Activated CD8-positive, alpha-beta T cell treated with anti-CD3 and anti-CD28 coated beads, Interleukin-2, amount 10 ng/mL, durations not matched to agents 7 days and 5 days (primary cell): ENCODE results near the gene ANKRD12. TPM values are rescaled to one million over a fixed set of nuclear protein-coding genes. Genes with fewer than 3 reads are reported as not detected.
"Not testable (repeated sequence)": the region's sequence is repeated elsewhere in the genome, so short reads cannot be mapped to it uniquely, and the experiment has no call there.

ENCODE experiments used
- ATAC-seq: fragments of 150-1000 bp; cut with Tn5 transposase; one replicate; pipeline ENCODE4 v1.10.0; 2021; ENCODE audit warnings: moderate library complexity
- CTCF ChIA-PET: fragments of 350-600 bp; sonication (Branson Sonifier 250); formaldehyde crosslinking; loops from one replicate; lab custom pipeline; 2021; ENCODE audit warnings: antibody characterized with exemption; lab: Charles Lee
- POLR2A ChIA-PET: fragments of 350-600 bp; sonication (Branson Sonifier 250); formaldehyde crosslinking; loops from one replicate; lab custom pipeline; 2021; ENCODE audit warnings: antibody characterized with exemption; lab: Charles Lee
- DNase-seq: peaks from one replicate; pipeline ENCODE4 v3.0.0-alpha.2; 2020
- H3K27ac Mint-ChIP-seq: one replicate; pipeline ENCODE4 v1.8.0; 2021; ENCODE audit warnings: mild to moderate bottlenecking, mixed read lengths
- H3K27me3 Mint-ChIP-seq: one replicate; pipeline ENCODE4 v1.8.0; 2021; ENCODE audit warnings: low read depth, mixed read lengths
- H3K36me3 Mint-ChIP-seq: one replicate; pipeline ENCODE4 v1.8.0; 2021; ENCODE audit warnings: low read depth, mixed read lengths
- H3K4me1 Mint-ChIP-seq: one replicate; pipeline ENCODE4 v1.8.0; 2021; ENCODE audit warnings: low read depth, mixed read lengths
- H3K4me3 Mint-ChIP-seq: one replicate; pipeline ENCODE4 v1.8.0; 2021; ENCODE audit warnings: mild to moderate bottlenecking, mixed read lengths
- H3K9me3 Mint-ChIP-seq: one replicate; pipeline ENCODE4 v1.8.0; 2022; ENCODE audit warnings: mixed read lengths; ENCODE audit not compliant: insufficient read depth
- total RNA-seq, 2 experiments: library from RNA; stranded (reverse); gene quantifications; one replicate each; pipeline ENCODE4 v1.2.3, GENCODE V29; 2021

Gene ANKRD12
- total RNA-seq, 2 experiments from 2014 or later = 60.8 to 68.9 TPM

DNA sequence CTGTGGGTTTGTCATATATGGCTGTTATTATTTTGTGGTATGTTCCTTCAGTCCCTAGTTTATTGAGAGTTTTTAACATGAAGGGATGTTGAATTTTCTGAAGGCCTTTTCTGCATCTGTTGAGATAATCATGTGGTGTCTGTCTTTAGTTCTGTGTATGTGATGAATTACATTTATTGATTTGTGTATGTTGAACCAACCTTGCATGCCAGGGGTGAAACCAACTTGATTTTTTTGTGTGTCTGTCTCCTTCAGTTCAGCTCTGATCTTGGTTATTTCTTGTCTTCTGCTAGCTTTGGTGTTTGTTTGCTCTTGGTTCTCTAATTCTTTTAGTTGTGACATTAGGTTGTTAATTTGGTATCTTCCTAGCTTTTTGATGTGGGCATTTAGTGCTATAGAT, 27.6 kb downstream of the ANKRD12 start:
- Mint-ChIP-seq H3K36me3 (peaks cover 52% of the 10 kb centered on the region), H3K4me1 (peaks cover 13% of the 10 kb centered on the region), H3K9me3 (peaks cover 17% of the 10 kb centered on the region)
- H3K27ac Mint-ChIP-seq, DNase-seq, H3K4me3 Mint-ChIP-seq, ATAC-seq, H3K27me3 Mint-ChIP-seq, POLR2A ChIA-PET: not testable (repeated sequence)
- CTCF ChIA-PET = interaction anchor here (2.2 kb wide), 1 partner anchor 10 kb away, joined by 4 read pairs; no protein-coding TSS in a partner anchor

DNA sequence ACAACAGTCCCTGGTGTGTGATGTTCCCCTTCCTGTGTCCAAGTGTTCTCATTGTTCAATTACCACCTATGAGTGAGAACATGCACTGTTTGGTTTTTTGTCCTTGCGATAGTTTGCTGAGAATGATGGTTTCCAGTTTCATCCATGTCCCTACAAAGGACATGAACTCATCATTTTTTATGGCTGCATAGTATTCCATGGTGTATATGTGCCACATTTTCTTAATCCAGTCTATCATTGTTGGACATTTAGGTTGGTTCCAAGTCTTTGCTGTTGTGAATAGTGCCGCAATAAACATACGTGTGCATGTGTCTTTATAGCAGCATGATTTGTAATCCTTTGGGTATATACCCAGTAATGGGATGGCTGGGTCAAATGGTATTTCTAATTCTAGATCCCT, 29.3 kb downstream of the ANKRD12 start:
- POLR2A ChIA-PET, CTCF ChIA-PET, H3K27me3 Mint-ChIP-seq, ATAC-seq, DNase-seq, H3K4me3 Mint-ChIP-seq, H3K27ac Mint-ChIP-seq: not testable (repeated sequence)
- H3K9me3 Mint-ChIP-seq = peaks cover 17% of the 10 kb centered on the region
- peaks cover 16% of the 10 kb centered on the region for H3K4me1 Mint-ChIP-seq
- peaks cover 62% of the 10 kb centered on the region for H3K36me3 Mint-ChIP-seq

GRCh38 chr18:9169515-9169914, 32.9 kb downstream of the ANKRD12 start:
- H3K27me3 Mint-ChIP-seq, POLR2A ChIA-PET, H3K27ac Mint-ChIP-seq, CTCF ChIA-PET, H3K4me3 Mint-ChIP-seq, ATAC-seq, DNase-seq: not testable (repeated sequence)
- Mint-ChIP-seq H3K9me3 (peaks cover 14% of the 10 kb centered on the region), H3K4me1 (peaks cover 29% of the 10 kb centered on the region), H3K36me3 (peaks cover 50% of the 10 kb centered on the region)

DNA sequence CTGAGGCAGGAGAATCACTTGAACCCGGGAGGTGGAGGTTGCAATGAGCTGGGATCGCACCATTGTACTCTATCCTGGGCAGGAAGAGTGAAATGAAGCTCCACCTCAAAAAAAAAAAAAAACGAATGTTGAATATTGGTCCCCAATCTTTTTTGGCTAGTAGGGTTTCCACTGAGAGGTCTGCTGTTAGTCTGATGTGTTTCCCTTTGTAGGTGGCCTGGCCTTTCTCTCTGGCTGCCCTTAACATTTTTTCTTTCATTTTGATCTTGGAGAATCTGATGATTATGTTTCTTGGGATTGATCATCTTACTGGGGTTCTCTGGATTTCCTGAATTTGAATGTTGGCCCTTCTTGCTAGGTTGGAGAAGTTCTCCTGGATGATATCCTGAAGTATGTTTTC, 35.3 kb downstream of the ANKRD12 start:
- H3K9me3 Mint-ChIP-seq, DNase-seq, CTCF ChIA-PET, H3K4me3 Mint-ChIP-seq, H3K27me3 Mint-ChIP-seq, H3K27ac Mint-ChIP-seq, ATAC-seq: not testable (repeated sequence)
- Mint-ChIP-seq H3K4me1 (peaks cover 31% of the 10 kb centered on the region), H3K36me3 (peaks cover 52% of the 10 kb centered on the region)
- POLR2A ChIA-PET = interaction anchor here (0.6 kb wide), 1 partner anchor 21 kb away, joined by 5 read pairs; no protein-coding TSS in a partner anchor

- no peak overlapping the region for H3K27ac Mint-ChIP-seq
- H3K36me3 Mint-ChIP-seq = peaks cover 50% of the 10 kb centered on the region
- ChIA-PET CTCF (no interaction called here), POLR2A (interaction anchor here (0.7 kb wide), 1 partner anchor 142 kb away, joined by 3 read pairs; no protein-coding TSS in a partner anchor)
- no peaks in the 10 kb centered on the region for H3K27me3 Mint-ChIP-seq
- H3K4me1 Mint-ChIP-seq = peaks cover 29% of the 10 kb centered on the region
- ATAC-seq (no peak), DNase-seq (no peak)
- no peak overlapping the region for H3K4me3 Mint-ChIP-seq
- H3K9me3 Mint-ChIP-seq = peaks cover 5% of the 10 kb centered on the region
These were observed 36.0 kb downstream of the ANKRD12 start for GRCh38 chr18:9172506-9173127.

DNA sequence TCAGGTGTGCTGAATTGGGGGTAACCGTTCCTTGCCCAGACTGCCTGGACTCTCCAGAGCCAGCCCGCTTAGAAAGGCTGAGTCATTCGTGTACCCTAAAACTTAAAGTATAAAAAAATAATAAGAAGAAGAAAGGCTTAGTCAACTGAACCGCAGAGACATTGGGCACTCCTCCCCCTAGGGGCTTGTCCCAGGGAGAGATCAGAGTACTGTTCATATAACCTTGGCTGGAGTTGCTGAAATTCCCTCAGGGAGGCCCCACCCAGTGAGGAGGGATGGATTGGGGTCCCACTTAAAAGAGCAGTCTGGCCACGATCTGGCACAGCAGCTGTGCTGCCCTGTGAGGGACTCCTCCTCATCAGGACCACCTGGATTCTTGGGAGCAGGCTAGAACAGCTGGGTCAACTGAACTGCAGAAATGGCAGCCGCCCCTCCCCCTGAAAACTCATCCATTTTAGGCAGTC, 37.2 kb downstream of the ANKRD12 start:
- Mint-ChIP-seq H3K4me1 (peaks cover 27% of the 10 kb centered on the region), H3K4me3 (no peak overlapping the region), H3K36me3 (peaks cover 48% of the 10 kb centered on the region), H3K9me3 (peaks cover 5% of the 10 kb centered on the region), H3K27me3 (no peaks in the 10 kb centered on the region), H3K27ac (no peak overlapping the region)
- ATAC-seq = no peak
- DNase-seq = no peak
- POLR2A ChIA-PET = no interaction called here
- CTCF ChIA-PET = interaction anchor here (0.7 kb wide), 1 partner anchor 477 kb away, joined by 3 read pairs; no protein-coding TSS in a partner anchor

GRCh38 chr18:9174302-9174701, 37.7 kb downstream of the ANKRD12 start:
- no peak for ATAC-seq
- Mint-ChIP-seq H3K27me3 (no peaks in the 10 kb centered on the region), H3K4me3 (no peak overlapping the region), H3K36me3 (peaks cover 46% of the 10 kb centered on the region), H3K4me1 (peaks cover 22% of the 10 kb centered on the region), H3K27ac (no peak overlapping the region), H3K9me3 (peaks cover 5% of the 10 kb centered on the region)
- ChIA-PET POLR2A (no interaction called here), CTCF (no interaction called here)
- DNase-seq = no peak

DNA sequence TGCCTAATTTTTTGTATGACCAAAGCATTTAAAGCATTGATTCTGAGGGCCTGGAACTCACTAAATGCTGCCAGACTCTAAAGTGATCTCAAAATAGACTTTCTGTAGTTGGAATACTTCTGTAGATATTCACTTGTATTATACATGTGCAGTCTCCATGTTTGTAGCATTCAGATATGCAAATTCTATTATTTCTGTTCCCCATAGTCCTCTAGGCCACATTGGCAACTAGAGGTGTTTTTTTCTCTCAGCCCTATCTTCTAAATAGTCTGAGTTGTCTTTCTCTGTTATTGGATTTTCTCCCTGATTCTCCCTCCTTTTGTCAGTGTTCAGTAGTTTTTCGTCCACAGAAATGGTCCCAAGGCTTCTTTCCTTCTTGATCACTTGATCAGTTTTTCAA, 38.5 kb downstream of the ANKRD12 start:
- DNase-seq (no peak), ATAC-seq (no peak)
- Mint-ChIP-seq H3K4me1 (peaks cover 21% of the 10 kb centered on the region), H3K36me3 (peaks cover 41% of the 10 kb centered on the region), H3K4me3 (no peak overlapping the region), H3K9me3 (peaks cover 5% of the 10 kb centered on the region), H3K27ac (no peak overlapping the region), H3K27me3 (no peaks in the 10 kb centered on the region)
- POLR2A ChIA-PET = no interaction called here
- CTCF ChIA-PET = no interaction called here

GRCh38 chr18:9177031-9177430, 40.5 kb downstream of the ANKRD12 start:
- H3K4me3 Mint-ChIP-seq = no peak overlapping the region

DNA sequence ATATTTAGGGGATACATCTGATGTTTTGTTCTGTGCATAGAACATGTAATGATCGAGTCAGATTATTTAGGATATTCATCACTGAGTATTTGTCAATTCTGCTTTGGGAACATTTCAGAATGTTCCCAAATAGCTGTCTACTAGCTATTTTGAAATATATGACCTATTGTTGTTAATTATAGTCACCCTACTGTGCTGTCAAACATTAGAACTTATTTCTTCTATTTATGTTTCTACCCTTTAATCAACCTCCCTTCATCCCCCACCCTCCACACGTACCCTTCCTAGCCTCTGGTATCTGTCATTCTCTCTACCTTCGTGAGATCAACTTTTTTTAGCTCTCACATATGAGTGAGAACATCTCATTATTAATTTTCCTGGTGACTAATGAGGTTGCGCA, 40.9 kb downstream of the ANKRD12 start:
- H3K4me3 Mint-ChIP-seq = no peak overlapping the region
- DNase-seq = no peak
- ChIA-PET CTCF (no interaction called here), POLR2A (no interaction called here)
- peaks cover 32% of the 10 kb centered on the region for H3K36me3 Mint-ChIP-seq
- no peak for ATAC-seq
- no peaks in the 10 kb centered on the region for H3K27me3 Mint-ChIP-seq
- peaks cover 8% of the 10 kb centered on the region for H3K4me1 Mint-ChIP-seq
- H3K9me3 Mint-ChIP-seq = no peaks in the 10 kb centered on the region
- no peak overlapping the region for H3K27ac Mint-ChIP-seq

More at GRCh38 chr18:9177031-9177430, 40.5 kb downstream of the ANKRD12 start:
- ATAC-seq (no peak), DNase-seq (no peak)
- H3K9me3 Mint-ChIP-seq = no peaks in the 10 kb centered on the region
- peaks cover 34% of the 10 kb centered on the region for H3K36me3 Mint-ChIP-seq
- CTCF ChIA-PET = no interaction called here
- H3K27me3 Mint-ChIP-seq = no peaks in the 10 kb centered on the region
- POLR2A ChIA-PET = no interaction called here
- H3K4me1 Mint-ChIP-seq = peaks cover 12% of the 10 kb centered on the region
- no peak overlapping the region for H3K27ac Mint-ChIP-seq

DNA sequence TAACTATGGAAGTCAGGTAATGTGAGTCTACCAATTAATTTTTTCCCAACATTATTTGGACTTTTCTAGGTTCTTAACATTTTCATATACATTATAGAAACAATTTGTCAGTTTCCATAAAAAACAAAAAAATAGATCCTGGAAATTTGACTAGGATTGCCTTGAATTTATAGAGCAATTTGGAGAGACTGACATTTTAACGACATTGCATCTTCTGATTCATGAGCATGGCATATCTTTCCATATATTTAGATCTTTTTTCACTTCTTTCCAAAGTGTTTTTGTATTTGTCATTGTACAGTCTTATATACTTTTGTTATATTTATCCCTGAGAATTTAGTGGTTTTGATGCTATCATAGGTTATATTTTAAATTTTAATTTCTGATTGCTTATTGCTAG, 42.0 kb downstream of the ANKRD12 start:
- CTCF ChIA-PET = interaction anchor here (2.6 kb wide), 1 partner anchor 11 kb away, joined by 10 read pairs; no protein-coding TSS in a partner anchor
- H3K4me3 Mint-ChIP-seq = no peak overlapping the region
- DNase-seq (no peak), ATAC-seq (no peak)
- POLR2A ChIA-PET = no interaction called here
- H3K36me3 Mint-ChIP-seq = peaks cover 42% of the 10 kb centered on the region
- H3K27me3 Mint-ChIP-seq = no peaks in the 10 kb centered on the region
- H3K27ac Mint-ChIP-seq = no peak overlapping the region
- H3K4me1 Mint-ChIP-seq = peaks cover 5% of the 10 kb centered on the region
- no peaks in the 10 kb centered on the region for H3K9me3 Mint-ChIP-seq

GRCh38 chr18:9181275-9181674, 44.7 kb downstream of the ANKRD12 start:
- no peak overlapping the region for H3K27ac Mint-ChIP-seq
- DNase-seq (no peak), ATAC-seq (no peak)
- no peaks in the 10 kb centered on the region for H3K9me3 Mint-ChIP-seq
- H3K4me1 Mint-ChIP-seq = peaks cover 16% of the 10 kb centered on the region
- no peaks in the 10 kb centered on the region for H3K27me3 Mint-ChIP-seq
- H3K36me3 Mint-ChIP-seq = peaks cover 51% of the 10 kb centered on the region
- H3K4me3 Mint-ChIP-seq = no peak overlapping the region
- POLR2A ChIA-PET = no interaction called here
- CTCF ChIA-PET = interaction anchor here (0.9 to 2.6 kb wide), 4 partner anchors 8 to 108 kb away, joined by 4 to 10 read pairs (median 4); no protein-coding TSS in a partner anchor
